HG03066 (cell line): ENCODE data around the gene TTC7B.

Source experiments
- ATAC-seq: cut with Tn5 transposase; IDR thresholded peaks from one replicate; pipeline ENCODE4 v1.9.1; 2021; ENCODE audit warnings: low read depth; ENCODE audit not compliant: unreplicated experiment

The TTC7B gene

DNA sequence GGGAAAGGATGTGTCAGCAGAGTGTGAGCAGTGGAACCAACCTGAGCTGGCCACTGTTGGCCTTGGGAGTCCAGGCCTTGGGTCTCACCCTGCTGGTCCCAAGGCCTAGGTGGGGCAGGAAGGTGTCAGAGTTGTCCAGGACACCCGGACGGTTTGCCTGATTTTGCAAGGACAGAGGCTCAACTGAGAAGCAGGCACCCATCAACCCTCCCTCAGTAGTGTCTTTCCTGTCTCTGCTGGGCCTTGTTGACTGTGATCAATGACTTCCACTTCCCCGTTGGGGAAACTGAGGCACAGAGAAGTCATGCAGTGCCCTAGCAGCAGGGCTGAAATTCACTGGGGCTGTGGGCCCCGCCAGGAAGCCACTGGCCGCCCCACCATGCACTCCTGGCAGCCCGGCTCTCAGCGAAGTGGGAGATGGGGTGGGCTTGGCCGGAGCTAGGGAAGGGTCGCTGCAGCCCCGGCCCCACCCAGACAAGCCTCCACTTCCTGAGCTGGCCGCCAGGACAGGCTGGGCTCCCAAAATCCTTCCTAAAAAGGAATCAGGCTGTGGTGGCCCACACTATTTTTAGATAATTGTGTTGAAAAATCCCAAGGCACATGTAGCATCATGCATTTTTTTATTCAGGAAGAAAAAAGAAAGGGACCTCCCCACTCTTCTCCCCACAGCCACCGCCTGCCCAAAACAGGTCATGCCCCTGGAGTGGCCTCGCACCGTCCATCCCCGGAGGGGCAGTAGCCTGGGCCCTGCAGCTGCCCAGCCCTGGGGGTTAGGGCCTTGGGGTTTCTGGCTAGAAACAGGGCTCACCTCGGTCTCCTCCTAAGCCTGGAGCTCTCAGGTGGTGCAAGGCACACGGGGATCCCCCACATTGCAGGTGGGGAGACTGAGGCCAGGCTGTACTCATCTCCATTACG is 292.0 kb downstream of the TTC7B start:
- no peak for ATAC-seq

DNA sequence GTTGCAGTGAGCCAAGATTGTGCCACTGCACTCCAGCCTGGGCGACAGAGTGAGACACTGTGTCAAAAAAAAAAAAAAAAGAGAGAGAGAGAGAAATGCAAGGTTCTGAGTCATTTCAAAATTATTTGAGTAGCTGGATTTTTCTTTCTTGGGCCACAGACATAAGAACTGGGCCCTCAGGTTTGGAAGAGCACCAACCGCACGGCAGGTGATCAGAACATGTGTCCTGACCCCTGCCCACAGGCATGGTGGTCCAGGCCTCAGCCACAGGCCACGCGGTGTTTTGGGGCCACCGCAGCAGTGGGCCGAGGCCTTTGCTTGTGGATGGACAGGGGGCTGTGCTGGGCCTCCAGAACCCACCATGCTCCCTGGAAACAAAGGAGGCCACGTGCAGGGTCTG is 292.7 kb downstream of the TTC7B start:
- no peak for ATAC-seq

DNA sequence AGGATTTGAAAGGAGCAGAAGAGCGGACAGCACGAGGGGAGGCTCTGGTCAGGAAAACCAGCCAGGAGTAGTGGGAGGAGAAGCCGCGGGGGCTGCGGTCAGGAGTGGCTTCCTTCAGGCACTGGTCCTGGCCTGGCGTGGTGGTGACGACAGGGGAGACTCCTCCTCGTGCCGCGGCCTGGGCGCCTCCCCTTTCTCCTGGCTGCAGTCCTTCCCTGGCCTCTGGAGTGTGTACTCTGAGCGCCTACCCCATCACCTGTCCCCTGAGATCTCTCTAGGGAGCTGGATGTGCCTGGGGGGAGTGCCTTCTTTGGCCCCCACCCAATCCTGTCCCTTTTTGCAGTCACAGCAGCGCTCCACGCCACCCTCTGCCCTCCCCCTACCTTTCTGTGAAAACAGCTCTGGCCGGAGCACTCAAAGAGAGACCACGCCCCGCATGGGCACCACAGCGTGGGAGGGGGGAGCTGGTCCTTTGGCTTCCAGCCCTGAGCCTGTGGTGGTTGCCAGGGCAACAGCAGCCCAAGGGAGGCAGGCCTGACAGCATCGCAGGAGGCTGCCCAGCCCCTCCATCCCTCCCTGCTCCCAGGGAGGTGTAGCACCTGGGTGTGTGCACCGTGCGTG is 293.5 kb downstream of the TTC7B start:
- no peak for ATAC-seq

GRCh38 chr14:90521930-90522483 is 294.2 kb downstream of the TTC7B start:
- ATAC-seq = no peak

- ATAC-seq = no peak
Observed at GRCh38 chr14:90521084-90521929, 294.9 kb downstream of the TTC7B start.

GRCh38 chr14:90520326-90520725 is 295.9 kb downstream of the TTC7B start:
- no peak for ATAC-seq

GRCh38 chr14:90519262-90519920 is 296.8 kb downstream of the TTC7B start:
- no peak for ATAC-seq

- ATAC-seq = no peak
Observed at GRCh38 chr14:90518941-90519256, 297.3 kb downstream of the TTC7B start.

DNA sequence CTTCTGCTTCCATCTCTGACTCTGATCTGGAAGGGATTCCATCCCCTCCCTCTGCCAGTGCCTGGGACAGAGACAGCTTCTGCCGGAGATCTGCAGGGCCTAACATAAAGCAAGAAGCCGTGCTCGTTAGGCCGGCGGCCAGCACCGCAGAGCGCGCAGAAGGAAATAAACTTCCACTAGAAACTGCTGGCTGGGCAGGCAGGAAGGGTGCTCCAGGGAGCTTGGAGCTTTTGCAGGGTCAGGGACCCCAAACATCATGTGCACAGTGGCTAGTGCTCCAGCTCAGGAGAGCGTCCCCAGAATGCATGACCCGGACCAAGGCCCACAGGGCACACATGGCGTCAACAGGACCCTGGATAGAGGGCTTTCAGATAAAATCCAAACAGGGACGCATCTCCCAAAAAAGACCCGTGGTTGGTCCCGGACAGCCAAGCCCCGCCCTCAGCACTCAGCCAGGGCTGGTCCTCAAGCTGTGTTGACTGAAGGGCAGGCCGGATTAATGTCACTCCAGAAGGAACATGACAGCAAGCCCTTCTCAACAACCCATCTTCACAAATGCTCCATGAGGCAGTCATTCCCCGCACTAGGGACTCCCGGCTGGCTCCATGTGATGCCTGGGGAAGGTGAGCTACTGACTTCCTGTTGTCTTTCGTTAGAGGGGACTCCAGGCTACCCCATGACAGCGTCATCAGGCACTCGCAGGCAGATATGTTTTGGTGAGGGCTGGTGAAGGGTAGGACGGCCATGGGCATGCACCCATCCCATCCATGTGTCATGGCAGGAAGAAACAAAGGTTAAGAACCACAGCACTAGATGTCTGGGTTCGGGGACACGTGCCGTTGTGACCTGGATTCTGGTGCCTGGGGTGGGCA is 297.9 kb downstream of the TTC7B start:
- no peak for ATAC-seq

- no peak for ATAC-seq
Observed at GRCh38 chr14:90517076-90517841, 299.0 kb downstream of the TTC7B start.

GRCh38 chr14:90514566-90514965 is 301.7 kb downstream of the TTC7B start:
- ATAC-seq = no peak

DNA sequence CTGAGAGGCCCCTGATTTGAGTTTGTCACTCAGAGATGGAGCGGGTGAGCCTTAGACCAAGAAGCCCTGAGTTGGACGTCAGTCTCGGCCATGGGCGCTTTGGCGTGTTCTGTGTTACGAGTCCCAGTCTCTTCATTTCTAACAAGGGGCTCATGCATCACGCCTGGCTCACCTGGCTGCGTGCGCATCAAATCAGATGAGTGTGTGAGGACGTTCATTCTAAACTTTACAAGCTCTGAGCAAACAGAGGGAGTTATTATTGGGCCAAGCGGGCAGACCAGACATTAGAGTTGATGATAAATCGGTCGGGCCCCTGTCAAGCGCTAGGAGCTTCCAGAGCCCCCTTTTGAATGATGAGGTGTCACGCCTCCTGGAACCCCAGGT is 302.2 kb downstream of the TTC7B start:
- ATAC-seq = no peak

DNA sequence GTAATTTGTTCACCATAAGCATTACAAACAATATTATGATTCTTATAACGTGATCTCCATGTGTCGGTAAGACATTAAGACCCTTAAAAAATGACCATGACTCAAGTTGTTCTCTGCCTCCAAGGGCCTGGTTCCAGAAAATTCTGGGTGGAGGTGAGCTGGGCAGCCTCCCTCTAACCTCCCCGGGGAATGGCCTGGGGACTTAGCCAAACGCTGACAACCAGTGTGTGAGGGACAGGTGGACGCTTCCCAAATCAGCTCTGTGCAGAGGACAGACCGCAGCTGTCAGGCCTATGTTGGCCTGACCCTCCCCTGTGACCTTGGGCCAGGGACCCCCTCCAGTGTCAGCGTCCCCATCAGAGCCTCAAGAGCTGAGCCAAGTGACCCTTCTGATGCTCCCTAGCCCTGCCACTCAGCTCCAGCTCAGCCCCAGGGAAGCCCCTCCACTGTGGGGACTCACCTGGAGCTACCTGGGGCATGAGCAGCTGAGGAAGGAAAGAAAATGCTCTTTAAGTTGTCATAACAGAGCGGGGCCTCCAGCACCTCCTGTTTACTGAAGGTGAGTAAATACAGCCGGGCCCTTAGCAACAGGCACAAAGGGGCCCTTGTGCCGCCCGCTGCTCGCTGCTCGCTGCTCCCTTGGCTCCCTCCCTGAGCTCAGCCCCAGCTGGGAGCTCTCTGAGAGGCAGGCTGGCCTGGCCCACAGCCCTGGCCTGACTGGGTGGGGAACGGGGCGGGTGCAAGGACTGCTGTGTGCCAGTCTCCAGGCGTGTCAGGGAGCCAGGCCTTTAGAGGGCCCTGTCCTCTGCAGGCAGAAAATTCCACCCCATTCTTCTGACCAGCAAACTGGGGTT is 302.8 kb downstream of the TTC7B start:
- no peak for ATAC-seq

- no peak for ATAC-seq
Observed at GRCh38 chr14:90512329-90512991, 303.8 kb downstream of the TTC7B start.

DNA sequence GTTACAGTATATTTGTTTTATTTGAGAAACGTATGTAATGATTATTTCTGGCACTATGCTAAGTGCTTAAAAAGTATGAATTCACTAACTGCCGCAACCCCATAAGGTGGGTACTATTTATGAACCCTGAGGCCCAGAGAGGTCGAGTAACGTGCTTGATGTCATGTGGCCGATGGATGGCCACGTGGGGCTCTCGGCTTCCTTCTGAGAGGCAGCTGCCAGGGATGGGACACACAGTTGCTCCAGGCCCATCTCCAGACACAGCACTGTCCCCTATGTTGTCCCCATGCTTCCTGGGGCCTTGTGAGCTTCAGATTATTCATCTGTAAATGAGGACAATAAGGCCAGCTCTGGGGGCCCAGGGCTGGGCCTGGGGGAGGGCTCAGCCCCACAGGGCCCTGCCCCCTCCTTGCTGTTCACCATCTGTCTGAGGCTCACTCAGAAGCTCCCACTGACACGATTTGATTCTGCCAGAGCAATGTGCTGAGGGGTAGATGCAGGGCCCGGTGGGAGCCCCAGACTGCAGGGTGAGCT is 304.4 kb downstream of the TTC7B start:
- no peak for ATAC-seq

GRCh38 chr14:90511252-90511651 is 305.0 kb downstream of the TTC7B start:
- no peak for ATAC-seq

- no peak for ATAC-seq
Observed at GRCh38 chr14:90510159-90510558, 306.1 kb downstream of the TTC7B start.
